HEK293 (cell line): ENCODE data around the gene CDH24.
A peak's percentile ranks its signal among the peaks of the same experiment; 100 is the strongest.

ENCODE experiments used
- EGR2 ChIP-seq: fragments of 450-650 bp; formaldehyde crosslinking; IDR thresholded peaks from 2 replicates; pipeline ENCODE4 v1.5.1; 2016; ENCODE audit warnings: low read depth, missing biosample characterization, missing genetic modification characterization
- GLI2 ChIP-seq: fragments of 450-650 bp; formaldehyde crosslinking; IDR thresholded peaks from 2 replicates; pipeline ENCODE4; 2017; ENCODE audit warnings: missing biosample characterization, missing genetic modification characterization, low read depth, borderline replicate concordance
- GLIS2 ChIP-seq: fragments of 450-650 bp; formaldehyde crosslinking; IDR thresholded peaks from 2 replicates; pipeline ENCODE4 v1.5.1; 2016; ENCODE audit warnings: missing biosample characterization, missing genetic modification characterization
- KLF1 ChIP-seq: fragments of 450-650 bp; formaldehyde crosslinking; IDR thresholded peaks from 2 replicates; pipeline ENCODE4 v1.5.1; 2016; ENCODE audit warnings: missing biosample characterization, missing genetic modification characterization
- PBX3 ChIP-seq: sonication (generic); formaldehyde crosslinking; IDR thresholded peaks from 2 replicates; pipeline ENCODE4 v1.8.1; 2022; ENCODE audit warnings: mild to moderate bottlenecking, moderate library complexity, missing genetic modification reagents
- YY2 ChIP-seq: fragments of 450-650 bp; formaldehyde crosslinking; IDR thresholded peaks from 2 replicates; pipeline ENCODE4 v1.5.1; 2016; ENCODE audit warnings: missing biosample characterization, missing genetic modification characterization
- ZBTB48 ChIP-seq: fragments of 450-650 bp; formaldehyde crosslinking; IDR thresholded peaks from 2 replicates; pipeline ENCODE4 v1.5.1; 2016; ENCODE audit warnings: missing biosample characterization, missing genetic modification characterization
- ZBTB7A ChIP-seq: fragments of 450-650 bp; formaldehyde crosslinking; IDR thresholded peaks from 2 replicates; pipeline ENCODE4 v1.5.1; 2016; ENCODE audit warnings: low read depth, missing biosample characterization, missing genetic modification characterization
- ZFHX2 ChIP-seq: fragments of 450-650 bp; formaldehyde crosslinking; conservative IDR thresholded peaks from 2 replicates; pipeline ENCODE4 v1.5.1; 2016; ENCODE audit warnings: missing biosample characterization, missing genetic modification characterization
- ZIC2 ChIP-seq: fragments of 450-650 bp; formaldehyde crosslinking; IDR thresholded peaks from 2 replicates; pipeline ENCODE4 v1.5.1; 2016; ENCODE audit warnings: missing biosample characterization, missing genetic modification characterization
- ZNF112 ChIP-seq: fragments of 450-650 bp; formaldehyde crosslinking; IDR thresholded peaks from 2 replicates; pipeline ENCODE4 v1.5.0; 2017; ENCODE audit warnings: missing biosample characterization, missing genetic modification characterization
- ZNF148 ChIP-seq: fragments of 450-650 bp; formaldehyde crosslinking; IDR thresholded peaks from 2 replicates; pipeline ENCODE4 v1.5.0; 2017; ENCODE audit warnings: missing biosample characterization, missing genetic modification characterization, borderline replicate concordance
- ZNF155 ChIP-seq: fragments of 450-650 bp; formaldehyde crosslinking; IDR thresholded peaks from 2 replicates; pipeline ENCODE4 v1.5.1; 2016; ENCODE audit warnings: missing biosample characterization, missing genetic modification characterization
- ZNF19 ChIP-seq: fragments of 450-650 bp; formaldehyde crosslinking; IDR thresholded peaks from 2 replicates; pipeline ENCODE4; 2016; ENCODE audit warnings: missing biosample characterization, missing genetic modification characterization, low read depth
- ZNF239 ChIP-seq: fragments of 450-650 bp; formaldehyde crosslinking; IDR thresholded peaks from 2 replicates; pipeline ENCODE4 v1.5.1; 2016; ENCODE audit warnings: missing biosample characterization, missing genetic modification characterization
- ZNF248 ChIP-seq: fragments of 450-650 bp; formaldehyde crosslinking; IDR thresholded peaks from 2 replicates; pipeline ENCODE4 v1.5.1; 2017; ENCODE audit warnings: missing biosample characterization, missing genetic modification characterization
- ZNF26 ChIP-seq: fragments of 450-650 bp; formaldehyde crosslinking; IDR thresholded peaks from 2 replicates; pipeline ENCODE4 v1.5.1; 2016; ENCODE audit warnings: missing biosample characterization, missing genetic modification characterization
- ZNF292 ChIP-seq: fragments of 450-650 bp; formaldehyde crosslinking; IDR thresholded peaks from 2 replicates; pipeline ENCODE4 v1.5.1; 2016; ENCODE audit warnings: low read depth, missing biosample characterization, missing genetic modification characterization, borderline replicate concordance
- ZNF311 ChIP-seq: fragments of 450-650 bp; formaldehyde crosslinking; IDR thresholded peaks from 2 replicates; pipeline ENCODE4 v1.5.1; 2017; ENCODE audit warnings: missing biosample characterization, missing genetic modification characterization, borderline replicate concordance
- ZNF335 ChIP-seq: fragments of 450-650 bp; formaldehyde crosslinking; conservative IDR thresholded peaks from 2 replicates; pipeline ENCODE4 v1.5.1; 2016; ENCODE audit warnings: missing biosample characterization, missing genetic modification characterization
- ZNF341 ChIP-seq: fragments of 450-650 bp; formaldehyde crosslinking; IDR thresholded peaks from 2 replicates; pipeline ENCODE4; 2016; ENCODE audit warnings: low read depth, missing biosample characterization, missing genetic modification characterization
- ZNF350 ChIP-seq: fragments of 450-650 bp; formaldehyde crosslinking; IDR thresholded peaks from 2 replicates; pipeline ENCODE4 v1.5.0; 2017; ENCODE audit warnings: missing biosample characterization, mild to moderate bottlenecking, missing genetic modification characterization
- ZNF473 ChIP-seq: fragments of 450-650 bp; formaldehyde crosslinking; IDR thresholded peaks from 2 replicates; pipeline ENCODE4 v1.5.1; 2017; ENCODE audit warnings: missing biosample characterization, missing genetic modification characterization
- ZNF629 ChIP-seq: fragments of 450-650 bp; formaldehyde crosslinking; IDR thresholded peaks from 2 replicates; pipeline ENCODE4 v1.5.1; 2017; ENCODE audit warnings: missing biosample characterization, missing genetic modification characterization
- ZNF843 ChIP-seq: fragments of 450-650 bp; formaldehyde crosslinking; IDR thresholded peaks from 2 replicates; pipeline ENCODE4 v1.5.1; 2016; ENCODE audit warnings: missing biosample characterization, missing genetic modification characterization
- TF ChIP-seq, protein P1 (sequence below): fragments of 450-650 bp; formaldehyde crosslinking; IDR thresholded peaks from 2 replicates; pipeline ENCODE4 v1.5.1; 2017; ENCODE audit warnings: missing biosample characterization, missing genetic modification characterization
- TF ChIP-seq, protein P2 (sequence below): fragments of 450-650 bp; formaldehyde crosslinking; IDR thresholded peaks from 2 replicates; pipeline ENCODE4 v1.5.1; 2016; ENCODE audit warnings: missing biosample characterization, missing genetic modification characterization
- TF ChIP-seq, protein P3 (sequence below): fragments of 450-650 bp; formaldehyde crosslinking; IDR thresholded peaks from 2 replicates; pipeline ENCODE4 v1.5.1; 2016; ENCODE audit warnings: missing biosample characterization, missing genetic modification characterization, borderline replicate concordance

Gene CDH24

DNA sequence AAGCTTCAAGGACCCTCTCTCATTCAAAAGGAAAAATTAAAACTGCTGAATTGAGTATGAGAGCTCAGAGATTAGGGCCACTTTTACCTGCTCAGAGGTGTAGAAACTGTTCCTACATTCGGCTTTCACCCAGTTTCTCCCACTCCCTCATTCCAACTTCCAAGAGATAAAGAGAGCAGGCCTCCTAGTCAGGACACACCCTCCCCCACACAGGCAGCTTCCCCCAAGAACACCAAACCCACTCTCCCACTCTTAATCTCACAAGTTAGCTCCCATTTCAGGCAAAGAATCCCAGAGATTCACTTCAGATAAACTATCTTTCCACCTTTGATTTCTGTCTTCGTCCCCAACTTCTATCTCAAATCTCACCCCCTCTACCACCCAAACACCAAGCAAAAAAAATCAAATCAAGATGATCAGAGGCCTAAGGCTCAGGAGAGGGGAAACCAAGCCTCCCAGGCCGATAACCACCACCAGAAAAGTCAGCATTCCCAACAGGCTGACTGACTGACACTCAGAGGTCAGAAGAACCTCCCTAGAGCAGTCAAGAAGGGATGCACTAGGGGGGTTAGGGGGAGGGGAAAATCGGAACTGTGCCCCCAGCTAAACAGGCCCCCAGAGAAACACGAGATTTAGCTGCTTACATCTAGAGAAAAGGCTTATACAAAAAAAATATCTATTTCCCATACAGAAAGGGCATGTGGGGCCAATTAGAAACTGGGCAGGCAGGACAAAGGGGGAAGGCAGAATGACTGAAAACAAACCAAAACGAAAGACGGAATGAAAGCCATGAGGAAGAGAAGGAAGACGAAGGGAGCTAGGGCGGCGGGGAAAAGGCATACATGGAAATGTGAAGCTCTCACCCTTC is 13.2 kb upstream of the CDH24 start (continued):
- TF ChIP-seq ZNF843 (tag by site-specific recombination) (no peak), ZIC2 (tag by site-specific recombination) (no peak), ZNF26 (tag by site-specific recombination) (no peak), ZNF148 (tag by site-specific recombination) (no peak), ZNF311 (no peak), EGR2 (tag by site-specific recombination) (peak; percentile 71; the same call in 1 of the 2 replicates), ZBTB48 (tag by site-specific recombination) (no peak), GLI2 (tag by site-specific recombination) (no peak), ZNF473 (tag by site-specific recombination) (no peak), ZNF248 (tag by site-specific recombination) (no peak), PBX3 (CRISPR knock-in tag) (no peak), ZNF335 (0 out of 2 replicates have a peak, but pooled peaks have one; percentile 26), ZNF112 (tag by site-specific recombination) (no peak), GLIS2 (peak; percentile 37; the same call in 1 of the 2 replicates), ZFHX2 (tag by site-specific recombination) (peak; percentile 54), KLF1 (tag by site-specific recombination) (peak; percentile 36; the same call in 1 of the 2 replicates), ZNF155 (no peak), ZNF292 (tag by site-specific recombination) (no peak), ZNF239 (no peak), ZNF19 (tag by site-specific recombination) (no peak), ZNF350 (tag by site-specific recombination) (no peak), ZNF341 (no peak), YY2 (tag by site-specific recombination) (no peak), ZNF629 (no peak), ZBTB7A (tag by site-specific recombination) (no peak)
- TF ChIP-seq, protein P1, sequence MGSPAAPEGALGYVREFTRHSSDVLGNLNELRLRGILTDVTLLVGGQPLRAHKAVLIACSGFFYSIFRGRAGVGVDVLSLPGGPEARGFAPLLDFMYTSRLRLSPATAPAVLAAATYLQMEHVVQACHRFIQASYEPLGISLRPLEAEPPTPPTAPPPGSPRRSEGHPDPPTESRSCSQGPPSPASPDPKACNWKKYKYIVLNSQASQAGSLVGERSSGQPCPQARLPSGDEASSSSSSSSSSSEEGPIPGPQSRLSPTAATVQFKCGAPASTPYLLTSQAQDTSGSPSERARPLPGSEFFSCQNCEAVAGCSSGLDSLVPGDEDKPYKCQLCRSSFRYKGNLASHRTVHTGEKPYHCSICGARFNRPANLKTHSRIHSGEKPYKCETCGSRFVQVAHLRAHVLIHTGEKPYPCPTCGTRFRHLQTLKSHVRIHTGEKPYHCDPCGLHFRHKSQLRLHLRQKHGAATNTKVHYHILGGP = no peak
- TF ChIP-seq, protein P2, sequence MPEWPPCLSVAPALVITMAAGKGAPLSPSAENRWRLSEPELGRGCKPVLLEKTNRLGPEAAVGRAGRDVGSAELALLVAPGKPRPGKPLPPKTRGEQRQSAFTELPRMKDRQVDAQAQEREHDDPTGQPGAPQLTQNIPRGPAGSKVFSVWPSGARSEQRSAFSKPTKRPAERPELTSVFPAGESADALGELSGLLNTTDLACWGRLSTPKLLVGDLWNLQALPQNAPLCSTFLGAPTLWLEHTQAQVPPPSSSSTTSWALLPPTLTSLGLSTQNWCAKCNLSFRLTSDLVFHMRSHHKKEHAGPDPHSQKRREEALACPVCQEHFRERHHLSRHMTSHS (tag by site-specific recombination) = no peak
- TF ChIP-seq, protein P3, sequence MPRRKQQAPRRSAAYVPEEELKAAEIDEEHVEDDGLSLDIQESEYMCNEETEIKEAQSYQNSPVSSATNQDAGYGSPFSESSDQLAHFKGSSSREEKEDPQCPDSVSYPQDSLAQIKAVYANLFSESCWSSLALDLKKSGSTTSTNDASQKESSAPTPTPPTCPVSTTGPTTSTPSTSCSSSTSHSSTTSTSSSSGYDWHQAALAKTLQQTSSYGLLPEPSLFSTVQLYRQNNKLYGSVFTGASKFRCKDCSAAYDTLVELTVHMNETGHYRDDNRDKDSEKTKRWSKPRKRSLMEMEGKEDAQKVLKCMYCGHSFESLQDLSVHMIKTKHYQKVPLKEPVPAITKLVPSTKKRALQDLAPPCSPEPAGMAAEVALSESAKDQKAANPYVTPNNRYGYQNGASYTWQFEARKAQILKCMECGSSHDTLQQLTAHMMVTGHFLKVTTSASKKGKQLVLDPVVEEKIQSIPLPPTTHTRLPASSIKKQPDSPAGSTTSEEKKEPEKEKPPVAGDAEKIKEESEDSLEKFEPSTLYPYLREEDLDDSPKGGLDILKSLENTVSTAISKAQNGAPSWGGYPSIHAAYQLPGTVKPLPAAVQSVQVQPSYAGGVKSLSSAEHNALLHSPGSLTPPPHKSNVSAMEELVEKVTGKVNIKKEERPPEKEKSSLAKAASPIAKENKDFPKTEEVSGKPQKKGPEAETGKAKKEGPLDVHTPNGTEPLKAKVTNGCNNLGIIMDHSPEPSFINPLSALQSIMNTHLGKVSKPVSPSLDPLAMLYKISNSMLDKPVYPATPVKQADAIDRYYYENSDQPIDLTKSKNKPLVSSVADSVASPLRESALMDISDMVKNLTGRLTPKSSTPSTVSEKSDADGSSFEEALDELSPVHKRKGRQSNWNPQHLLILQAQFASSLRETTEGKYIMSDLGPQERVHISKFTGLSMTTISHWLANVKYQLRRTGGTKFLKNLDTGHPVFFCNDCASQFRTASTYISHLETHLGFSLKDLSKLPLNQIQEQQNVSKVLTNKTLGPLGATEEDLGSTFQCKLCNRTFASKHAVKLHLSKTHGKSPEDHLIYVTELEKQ = no peak
